Kidney capillary endothelial cell (primary cell): ENCODE measurements around the gene AKAP10.
"Not testable (repeated sequence)": the region's sequence is repeated elsewhere in the genome, so short reads cannot be mapped to it uniquely, and the experiment has no call there.

Experiments
- DNase-seq: peaks from one replicate; pipeline ENCODE4 v3.0.0-alpha.2; 2018; ENCODE audit warnings: low spot score

AKAP10 gene

GRCh38 chr17:19977293-19978208 is at the start of gene AKAP10:
Gene AKAP10, minus strand, starts transcription at chr17:19977828. Its CDS starts 149 bp downstream, at chr17:19977679.
- peak; percentile 71 for DNase-seq

GRCh38 chr17:20026960-20027359 is 49.3 kb upstream of the AKAP10 start:
- DNase-seq, result no peak

- DNase-seq, result no peak
Measured at GRCh38 chr17:20022701-20023100, 45.1 kb upstream of the AKAP10 start.

GRCh38 chr17:20016475-20016992 is 38.9 kb upstream of the AKAP10 start:
- not testable (repeated sequence) for DNase-seq

- no peak for DNase-seq
Measured at GRCh38 chr17:20012017-20012536, 34.4 kb upstream of the AKAP10 start.

GRCh38 chr17:20010936-20011335 is 33.3 kb upstream of the AKAP10 start:
- no peak for DNase-seq

- DNase-seq, result peak; percentile 40
Measured at GRCh38 chr17:20010099-20010863, 32.7 kb upstream of the AKAP10 start.

GRCh38 chr17:20009302-20010098 is 31.9 kb upstream of the AKAP10 start, which contains the start of gene SPECC1:
Gene SPECC1, plus strand, starts transcription at chr17:20009359. Its CDS starts 87,293 bp downstream, at chr17:20096652.
- DNase-seq, result no peak

GRCh38 chr17:20009052-20009301 is 31.3 kb upstream of the AKAP10 start:
- peak; percentile 56 for DNase-seq

GRCh38 chr17:20008242-20009051 is 30.8 kb upstream of the AKAP10 start:
- DNase-seq, result no peak

- no peak for DNase-seq
Measured at GRCh38 chr17:19996502-19996901, 18.9 kb upstream of the AKAP10 start.

GRCh38 chr17:19996086-19996485 is 18.5 kb upstream of the AKAP10 start:
- DNase-seq, result no peak

GRCh38 chr17:19992803-19993713 is 15.4 kb upstream of the AKAP10 start:
- peak; percentile 91 for DNase-seq

- DNase-seq, result no peak
Measured at GRCh38 chr17:19991252-19991885, 13.7 kb upstream of the AKAP10 start.

GRCh38 chr17:19987897-19988296 is 10.3 kb upstream of the AKAP10 start:
- DNase-seq, result no peak

GRCh38 chr17:19986941-19987861 is 9.6 kb upstream of the AKAP10 start:
- no peak for DNase-seq

GRCh38 chr17:19979917-19980770 is 2.5 kb upstream of the AKAP10 start:
- peak; percentile 40 for DNase-seq
